GM18858 (cell line): Measurements from ENCODE around the gene EVA1C.
"Not testable (repeated sequence)": the region's sequence is repeated elsewhere in the genome, so short reads cannot be mapped to it uniquely, and the experiment has no call there.

Experiments used
- ATAC-seq: cut with Tn5 transposase; IDR thresholded peaks from one replicate; pipeline ENCODE4 v1.9.1; 2021; ENCODE audit not compliant: unreplicated experiment

EVA1C gene

GRCh38 chr21:32423320-32424190, 11.0 kb downstream of the EVA1C start:
- no peak for ATAC-seq

- no peak for ATAC-seq
Measured at GRCh38 chr21:32424191-32424535, 11.7 kb downstream of the EVA1C start.

- no peak for ATAC-seq
Measured at GRCh38 chr21:32424674-32425073, 12.2 kb downstream of the EVA1C start.

- ATAC-seq, result no peak
Measured at GRCh38 chr21:32425628-32426027, 13.1 kb downstream of the EVA1C start.

- no peak for ATAC-seq
Measured at GRCh38 chr21:32426066-32426465, 13.6 kb downstream of the EVA1C start.

- no peak for ATAC-seq
Measured at GRCh38 chr21:32426592-32427051, 14.1 kb downstream of the EVA1C start.

- no peak for ATAC-seq
Measured at GRCh38 chr21:32427958-32428623, 15.6 kb downstream of the EVA1C start.

- ATAC-seq, result not testable (repeated sequence)
Measured at GRCh38 chr21:32432982-32433660, 20.6 kb downstream of the EVA1C start.

GRCh38 chr21:32437729-32438128, 25.2 kb downstream of the EVA1C start:
- ATAC-seq, result no peak

- no peak for ATAC-seq
Measured at GRCh38 chr21:32442566-32443318, 30.2 kb downstream of the EVA1C start.

GRCh38 chr21:32445101-32445500, 32.6 kb downstream of the EVA1C start:
- ATAC-seq, result no peak

GRCh38 chr21:32446440-32446839, 33.9 kb downstream of the EVA1C start:
- not testable (repeated sequence) for ATAC-seq

- no peak for ATAC-seq
Measured at GRCh38 chr21:32447224-32447623, 34.7 kb downstream of the EVA1C start.

- no peak for ATAC-seq
Measured at GRCh38 chr21:32448803-32449594, 36.5 kb downstream of the EVA1C start.

- ATAC-seq, result not testable (repeated sequence)
Measured at GRCh38 chr21:32450881-32451701, 38.6 kb downstream of the EVA1C start.

- not testable (repeated sequence) for ATAC-seq
Measured at GRCh38 chr21:32452191-32452590, 39.7 kb downstream of the EVA1C start.

- ATAC-seq, result no peak
Measured at GRCh38 chr21:32452641-32453040, 40.1 kb downstream of the EVA1C start.

GRCh38 chr21:32455548-32455947, 43.0 kb downstream of the EVA1C start:
- no peak for ATAC-seq

GRCh38 chr21:32456497-32456918, 44.0 kb downstream of the EVA1C start:
- no peak for ATAC-seq
